IMR-90 (cell line): ENCODE results near the gene SLC2A1. TPM values are rescaled to one million over a fixed set of nuclear protein-coding genes. Genes with fewer than 3 reads are reported as not detected.

Experiments
- ATAC-seq: fragments of 200-7000 bp; cut with Tn5 transposase; 2 replicates; pipeline ENCODE4 v1.9.1; 2020; ENCODE audit warnings: low read depth, mild to moderate bottlenecking, moderate library complexity
- BruUV-seq: library from RNA; stranded (reverse); fragments of 400-500 nt; replicated peaks from 2 replicates; lab custom pipeline; 2021; lab: Mats Ljungman, UMichigan
- CTCF ChIA-PET: fragments of 300-600 bp; formaldehyde crosslinking; extraction: SDS; loops from one replicate; lab custom pipeline; 2021; ENCODE audit warnings: antibody characterized with exemption; lab: Yijun Ruan, JAX
- POLR2A ChIA-PET: fragments of 300-600 bp; sonication (Branson Sonifier 250); formaldehyde crosslinking; loops from one replicate; lab custom pipeline; 2022; ENCODE audit warnings: antibody characterized with exemption; ENCODE audit not compliant: unreplicated experiment; lab: Charles Lee
- DNase-seq: peaks from one replicate; pipeline ENCODE4 v3.0.0; 2013
- H2AFZ ChIP-seq: replicated peaks from 2 replicates; pipeline ENCODE3; 2013; ENCODE audit warnings: low read length, mild to moderate bottlenecking; ENCODE audit not compliant: poor library complexity
- H2AK5ac ChIP-seq: 2 replicates; pipeline ENCODE4 v1.6.1; 2013; ENCODE audit warnings: low read depth, low read length, inconsistent platforms
- H2AK9ac ChIP-seq: replicated peaks from 2 replicates; pipeline ENCODE3; 2013; ENCODE audit warnings: mild to moderate bottlenecking, low read depth, low read length, moderate library complexity; ENCODE audit not compliant: poor library complexity
- H2BK120ac ChIP-seq: 2 replicates; pipeline ENCODE4 v1.6.1; 2013; ENCODE audit warnings: low read depth, low read length, inconsistent platforms
- H2BK15ac ChIP-seq: 3 replicates; pipeline ENCODE4 v1.6.1; 2013; ENCODE audit warnings: low read depth, low read length, inconsistent platforms
- H2BK20ac ChIP-seq: 2 replicates; pipeline ENCODE4 v1.6.1; 2013; ENCODE audit warnings: low read depth, mild to moderate bottlenecking, inconsistent platforms, low read length, moderate library complexity
- H2BK5ac ChIP-seq: 2 replicates; pipeline ENCODE4 v1.6.1; 2013; ENCODE audit warnings: mild to moderate bottlenecking, low read depth, low read length, inconsistent platforms; ENCODE audit not compliant: poor library complexity, severe bottlenecking
- H3K14ac ChIP-seq: replicated peaks from 2 replicates; pipeline ENCODE4 v1.6.1; 2013; ENCODE audit warnings: low read depth, low read length, inconsistent platforms
- H3K18ac ChIP-seq: 2 replicates; pipeline ENCODE4 v1.6.1; 2013; ENCODE audit warnings: low read depth, low read length, control low read depth
- H3K23ac ChIP-seq: 2 replicates; pipeline ENCODE4 v1.6.1; 2013; ENCODE audit warnings: low read depth, low read length, inconsistent platforms
- H3K27ac ChIP-seq: 2 replicates; pipeline ENCODE4 v1.5.1; 2013; ENCODE audit warnings: mild to moderate bottlenecking, control low read depth, low read length; ENCODE audit not compliant: insufficient read depth
- H3K27me3 ChIP-seq: 2 replicates; pipeline ENCODE4 v1.6.1; 2013; ENCODE audit warnings: low read length; ENCODE audit not compliant: control insufficient read depth, insufficient read depth
- H3K36me3 ChIP-seq: 2 replicates; pipeline ENCODE4 v1.6.1; 2013; ENCODE audit warnings: low read length, mixed read lengths; ENCODE audit not compliant: control insufficient read depth, insufficient read depth
- H3K4ac ChIP-seq: 2 replicates; pipeline ENCODE4 v1.6.1; 2013; ENCODE audit warnings: low read depth, low read length, inconsistent platforms
- H3K4me1 ChIP-seq: 2 replicates; pipeline ENCODE4 v1.6.1; 2013; ENCODE audit warnings: low read length, mixed read lengths; ENCODE audit not compliant: control insufficient read depth, insufficient read depth
- H3K4me2 ChIP-seq: 2 replicates; pipeline ENCODE4 v1.6.1; 2013; ENCODE audit warnings: low read depth, mild to moderate bottlenecking, control low read depth, low read length, moderate library complexity
- H3K4me3 ChIP-seq: 2 replicates; pipeline ENCODE4 v1.5.1; 2013; ENCODE audit warnings: low read depth, mild to moderate bottlenecking, control low read depth, low read length, moderate library complexity; ENCODE audit not compliant: insufficient read depth
- H3K56ac ChIP-seq: 2 replicates; pipeline ENCODE4 v1.6.1; 2013; ENCODE audit warnings: low read length, inconsistent platforms; ENCODE audit not compliant: insufficient read depth; ENCODE audit errors: extremely low read depth
- H3K79me1 ChIP-seq, 2 experiments: 2 replicates each; pipeline ENCODE4 v1.6.1; 2013; ENCODE audit warnings: low read length in 2 of 2, inconsistent platforms in 1 of 2, low read depth in 1 of 2
- H3K9ac ChIP-seq: 2 replicates; pipeline ENCODE4 v1.6.1; 2013; ENCODE audit warnings: low read depth, low read length, control low read depth
- H3K9me1 ChIP-seq: 2 replicates; pipeline ENCODE4 v1.6.1; 2013; ENCODE audit warnings: low read length, inconsistent platforms; ENCODE audit not compliant: insufficient read depth
- H3K9me3 ChIP-seq: 2 replicates; pipeline ENCODE4 v1.6.1; 2013; ENCODE audit warnings: low read length; ENCODE audit not compliant: control insufficient read depth, insufficient read depth
- H4K20me1 ChIP-seq: 2 replicates; pipeline ENCODE4 v1.6.1; 2013; ENCODE audit warnings: low read length, inconsistent platforms; ENCODE audit not compliant: insufficient read depth
- H4K5ac ChIP-seq: 2 replicates; pipeline ENCODE4 v1.6.1; 2013; ENCODE audit warnings: mild to moderate bottlenecking, low read depth, low read length, control low read depth
- H4K8ac ChIP-seq, 2 experiments: 2 replicates each; pipeline ENCODE4 v1.6.1; 2013; ENCODE audit warnings: low read depth in 2 of 2, low read length in 2 of 2, control low read depth in 1 of 2, inconsistent platforms in 1 of 2
- H4K91ac ChIP-seq: 2 replicates; pipeline ENCODE4 v1.6.1; 2013; ENCODE audit warnings: low read depth, low read length, inconsistent platforms; ENCODE audit not compliant: insufficient read depth
- CHD1 ChIP-seq: IDR thresholded peaks from 2 replicates; pipeline ENCODE4 v1.6.1; 2012; ENCODE audit warnings: low read depth, low read length, improper control_type of control experiment
- CTCF ChIP-seq: conservative IDR thresholded peaks from 2 replicates; pipeline ENCODE4 v1.5.1; 2012; ENCODE audit warnings: mild to moderate bottlenecking, low read depth, low read length, improper control_type of control experiment
- ELK1 ChIP-seq: fragments of 150-350 bp; IDR thresholded peaks from 2 replicates; pipeline ENCODE4 v1.6.1; 2016; ENCODE audit warnings: low read depth, mild to moderate bottlenecking, low read length, moderate library complexity, borderline replicate concordance
- FOS ChIP-seq: fragments of 150-350 bp; IDR thresholded peaks from 2 replicates; pipeline ENCODE4 v1.6.1; 2016; ENCODE audit warnings: low read depth, low read length
- NFE2L2 ChIP-seq: fragments of 150-350 bp; IDR thresholded peaks from 2 replicates; pipeline ENCODE4 v1.6.1; 2016; ENCODE audit warnings: low read depth, mild to moderate bottlenecking, low read length
- POLR2A ChIP-seq: IDR thresholded peaks from 2 replicates; pipeline ENCODE4 v1.6.1; 2012; ENCODE audit warnings: mild to moderate bottlenecking, low read depth, low read length
- RAD21 ChIP-seq: IDR thresholded peaks from 2 replicates; pipeline ENCODE4 v1.6.1; 2012; ENCODE audit warnings: low read length, improper control_type of control experiment
- RCOR1 ChIP-seq: IDR thresholded peaks from 2 replicates; pipeline ENCODE4 v1.6.1; 2012; ENCODE audit warnings: mild to moderate bottlenecking, low read length, improper control_type of control experiment; ENCODE audit not compliant: insufficient replicate concordance
- SMC3 ChIP-seq: fragments of 150-350 bp; IDR thresholded peaks from 2 replicates; pipeline ENCODE4 v1.6.1; 2016; ENCODE audit warnings: low read depth, mild to moderate bottlenecking, antibody characterized with exemption, low read length, moderate library complexity
- USF2 ChIP-seq: fragments of 150-350 bp; IDR thresholded peaks from 2 replicates; pipeline ENCODE4 v1.6.1; 2017; ENCODE audit warnings: mild to moderate bottlenecking, antibody characterized with exemption, low read length, low read depth
- WGBS, 2 experiments: methylation state at CpG; one replicate each; pipeline versions ENCODE4 v1.1.5 to v1.1.7; 2013; ENCODE audit warnings: missing lambda C conversion rate in 2 of 2; ENCODE audit not compliant: insufficient read length in 1 of 2; ENCODE audit errors: extremely low coverage in 2 of 2; 5-methylcytosine and 5-hydroxymethylcytosine counted together
- dilution Hi-C: fragments of 300-500 bp; cut with HindIII; formaldehyde crosslinking; loops from one replicate; pipeline ENCODE4 v1.14.3; 2018; ENCODE audit warnings: low sequenced_read_pairs; ENCODE audit not compliant: unreplicated experiment
- in situ Hi-C: fragments of 300-500 bp; cut with MboI; formaldehyde crosslinking; loops from 3 replicates; pipeline ENCODE4 v1.14.3; 2019; ENCODE audit warnings: low sequenced_read_pairs, inconsistent platforms, mixed read lengths
- intact Hi-C: fragments of 100-400 bp; cut with micrococcal nuclease; formaldehyde crosslinking; loops from 2 replicates; pipeline ENCODE4 v1.10.0; 2022
- polyA plus RNA-seq, 3 experiments: library from polyadenylated mRNA; depleted of rRNA; stranded (reverse); fragments of >200 nt; gene quantifications; 2 replicates each; pipeline ENCODE4 v1.2.3, GENCODE V29; 2012; ENCODE audit warnings: low replicate concordance in 1 of 3
- total RNA-seq: library from RNA; depleted of rRNA; stranded (reverse); fragments of >200 nt; gene quantifications from 2 replicates; pipeline ENCODE4 v1.2.3, GENCODE V29; 2012

The SLC2A1 gene
- total and polyA plus RNA-seq, 2 of the 4 experiments (the other 2 are of a cell fraction), result 200 to 395 TPM

- POLR2A ChIA-PET, result interaction anchor here (1.0 kb wide), 1 partner anchor 16 kb away, joined by 3 read pairs; no protein-coding TSS in a partner anchor
These were observed 16.2 kb upstream of the SLC2A1 start for GRCh38 chr1:42974767-42975437.

More at GRCh38 chr1:42974767-42975437, 16.2 kb upstream of the SLC2A1 start:
- H4K91ac ChIP-seq, result no peak overlapping the region; the same call in 1 of the 2 replicates
- no peak overlapping the region for H2BK5ac ChIP-seq
- no peaks in the 10 kb centered on the region for H3K27me3 ChIP-seq
- peak overlapping the region; percentile 6 for H2AFZ ChIP-seq
- H3K27ac ChIP-seq, result no peak overlapping the region
- no peak overlapping the region for H3K4me2 ChIP-seq
- no peak overlapping the region for H4K5ac ChIP-seq
- H3K9me1 ChIP-seq, result peaks cover 27% of the 10 kb centered on the region
- no peak for DNase-seq
- in situ Hi-C loops (no loop called here), dilution Hi-C loops (no loop called here), intact Hi-C loops (no loop called here)
- no peak overlapping the region for H3K14ac ChIP-seq
- no peak overlapping the region for H3K4me3 ChIP-seq
- CTCF ChIA-PET, result no interaction called here
- H2BK15ac ChIP-seq, result 0 out of 3 replicates have a peak overlapping the region, but pooled peaks have one; percentile 37
- WGBS, 2 experiments, result 44% methylated on average over 1 of the region's 3 CpGs; no CpG with 5 or more reads in 1 of the 2 experiments
- H3K4ac ChIP-seq, result peak overlapping the region; percentile 27; the same call in 1 of the 2 replicates
- peak overlapping the region; percentile 84 for H2AK5ac ChIP-seq
- H3K36me3 ChIP-seq, result peaks cover 10% of the 10 kb centered on the region
- no TSS peak for BruUV-seq
- H3K23ac ChIP-seq, result no peak overlapping the region
- peaks cover 15% of the 10 kb centered on the region for H3K4me1 ChIP-seq
- H2AK9ac ChIP-seq, result no peak overlapping the region
- H2BK120ac ChIP-seq, result no peak overlapping the region
- TF ChIP-seq USF2 (no peak), NFE2L2 (no peak), SMC3 (no peak), FOS (no peak), CHD1 (no peak), CTCF (no peak), ELK1 (no peak), POLR2A (no peak), RAD21 (no peak), RCOR1 (no peak)
- no peaks in the 10 kb centered on the region for H4K20me1 ChIP-seq
- no peak for ATAC-seq
- H3K56ac ChIP-seq, result no peak overlapping the region
- H4K8ac ChIP-seq, result no peak overlapping the region; a peak in 1 of 4 replicates
- no peaks in the 10 kb centered on the region for H3K9me3 ChIP-seq
- no peak overlapping the region for H3K18ac ChIP-seq
- H2BK20ac ChIP-seq, result peak overlapping the region; percentile 12; the same call in 1 of the 2 replicates
- no peak overlapping the region for H3K9ac ChIP-seq
- H3K79me1 ChIP-seq, result peaks cover 0 to 18% of the 10 kb centered on the region in 2 experiments; a peak in 3 of 4 replicates
